Dendritic cell treated with granulocyte-macrophage colony-stimulating factor and Interleukin-4, amounts not matched to agents 40 ng/mL and 50 ng/mL, for 4 days (primary cell): ENCODE data around the gene MPC2.
"Not testable (repeated sequence)": the region's sequence is repeated elsewhere in the genome, so short reads cannot be mapped to it uniquely, and the experiment has no call there.

ENCODE experiments used
- H3K27ac Mint-ChIP-seq: one replicate; pipeline ENCODE4 v1.8.0; 2022; ENCODE audit warnings: mild to moderate bottlenecking, mixed read lengths
- H3K27me3 Mint-ChIP-seq: one replicate; pipeline ENCODE4 v1.8.0; 2022; ENCODE audit warnings: mild to moderate bottlenecking, mixed read lengths
- H3K36me3 Mint-ChIP-seq: one replicate; pipeline ENCODE4 v1.8.0; 2022; ENCODE audit warnings: low read depth, mixed read lengths
- H3K4me1 Mint-ChIP-seq: one replicate; pipeline ENCODE4 v1.8.0; 2022; ENCODE audit warnings: low read depth, mixed read lengths
- H3K4me3 Mint-ChIP-seq: one replicate; pipeline ENCODE4 v1.8.0; 2022; ENCODE audit warnings: mild to moderate bottlenecking, moderate library complexity, mixed read lengths
- H3K9me3 Mint-ChIP-seq: one replicate; pipeline ENCODE4 v1.8.0; 2022; ENCODE audit warnings: mixed read lengths
- intact Hi-C: fragments of 100-400 bp; cut with micrococcal nuclease; formaldehyde crosslinking; loops from one replicate; pipeline ENCODE4 v1.15.0; 2022

MPC2 gene

DNA sequence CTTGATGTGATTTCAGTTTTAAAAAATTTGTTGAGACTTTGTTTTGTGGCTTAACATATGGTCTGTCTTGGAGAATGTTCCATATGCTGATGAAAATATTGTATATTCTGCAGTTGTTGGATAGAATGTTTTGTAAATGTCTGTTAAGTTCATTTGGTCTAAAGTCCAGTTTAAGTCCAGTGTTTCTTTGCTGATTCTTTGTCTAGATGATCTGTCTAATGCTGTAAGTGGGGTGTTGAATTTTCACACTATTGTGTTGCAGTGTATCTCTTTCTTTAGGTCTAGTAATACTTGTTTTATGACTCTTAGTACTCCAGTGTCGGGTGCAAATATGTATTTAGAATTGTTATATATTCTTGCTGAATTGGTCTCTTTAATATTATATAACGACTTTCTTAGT is 10.9 kb upstream of the MPC2 start:
- H3K4me3 Mint-ChIP-seq = no peak overlapping the region
- peaks cover 25% of the 10 kb centered on the region for H3K36me3 Mint-ChIP-seq
- no peaks in the 10 kb centered on the region for H3K27me3 Mint-ChIP-seq
- no peaks in the 10 kb centered on the region for H3K9me3 Mint-ChIP-seq
- H3K27ac Mint-ChIP-seq = no peak overlapping the region
- intact Hi-C loops = no loop called here
- peaks cover 32% of the 10 kb centered on the region for H3K4me1 Mint-ChIP-seq

GRCh38 chr1:167943541-167943940 is 6.7 kb upstream of the MPC2 start:
- H3K27me3 Mint-ChIP-seq = no peaks in the 10 kb centered on the region
- H3K36me3 Mint-ChIP-seq = peaks cover 19% of the 10 kb centered on the region
- H3K4me3 Mint-ChIP-seq = no peak overlapping the region
- intact Hi-C loops = no loop called here
- peaks cover 22% of the 10 kb centered on the region for H3K4me1 Mint-ChIP-seq
- no peaks in the 10 kb centered on the region for H3K9me3 Mint-ChIP-seq
- no peak overlapping the region for H3K27ac Mint-ChIP-seq

GRCh38 chr1:167940264-167940663 is 3.4 kb upstream of the MPC2 start:
- H3K9me3 Mint-ChIP-seq = no peaks in the 10 kb centered on the region
- no peak overlapping the region for H3K27ac Mint-ChIP-seq
- no peak overlapping the region for H3K4me3 Mint-ChIP-seq
- peaks cover 17% of the 10 kb centered on the region for H3K4me1 Mint-ChIP-seq
- intact Hi-C loops = no loop called here
- H3K36me3 Mint-ChIP-seq = peaks cover 40% of the 10 kb centered on the region
- no peaks in the 10 kb centered on the region for H3K27me3 Mint-ChIP-seq

- intact Hi-C loops = loop anchor here (5.0 kb wide), 2 partner anchors 221 to 289 kb away; partner anchors contain the start of gene SFT2D2
- Mint-ChIP-seq H3K27ac (peak overlapping the region; percentile 86), H3K27me3 (no peaks in the 10 kb centered on the region), H3K36me3 (peaks cover 36% of the 10 kb centered on the region), H3K4me3 (peak overlapping the region; percentile 87), H3K9me3 (no peaks in the 10 kb centered on the region), H3K4me1 (peaks cover 33% of the 10 kb centered on the region)
Measured at GRCh38 chr1:167938080-167938636, 1.3 kb upstream of the MPC2 start.

GRCh38 chr1:167937709-167938010 is 788 bp upstream of the MPC2 start:
- Mint-ChIP-seq H3K36me3 (peaks cover 32% of the 10 kb centered on the region), H3K9me3 (no peaks in the 10 kb centered on the region), H3K27me3 (no peaks in the 10 kb centered on the region), H3K4me1 (peaks cover 36% of the 10 kb centered on the region), H3K27ac (peak overlapping the region; percentile 86), H3K4me3 (peak overlapping the region; percentile 87)
- intact Hi-C loops = loop anchor here (2.0 to 5.0 kb wide), 3 partner anchors 220 to 290 kb away; partner anchors contain the start of genes SFT2D2 and TIPRL

DNA sequence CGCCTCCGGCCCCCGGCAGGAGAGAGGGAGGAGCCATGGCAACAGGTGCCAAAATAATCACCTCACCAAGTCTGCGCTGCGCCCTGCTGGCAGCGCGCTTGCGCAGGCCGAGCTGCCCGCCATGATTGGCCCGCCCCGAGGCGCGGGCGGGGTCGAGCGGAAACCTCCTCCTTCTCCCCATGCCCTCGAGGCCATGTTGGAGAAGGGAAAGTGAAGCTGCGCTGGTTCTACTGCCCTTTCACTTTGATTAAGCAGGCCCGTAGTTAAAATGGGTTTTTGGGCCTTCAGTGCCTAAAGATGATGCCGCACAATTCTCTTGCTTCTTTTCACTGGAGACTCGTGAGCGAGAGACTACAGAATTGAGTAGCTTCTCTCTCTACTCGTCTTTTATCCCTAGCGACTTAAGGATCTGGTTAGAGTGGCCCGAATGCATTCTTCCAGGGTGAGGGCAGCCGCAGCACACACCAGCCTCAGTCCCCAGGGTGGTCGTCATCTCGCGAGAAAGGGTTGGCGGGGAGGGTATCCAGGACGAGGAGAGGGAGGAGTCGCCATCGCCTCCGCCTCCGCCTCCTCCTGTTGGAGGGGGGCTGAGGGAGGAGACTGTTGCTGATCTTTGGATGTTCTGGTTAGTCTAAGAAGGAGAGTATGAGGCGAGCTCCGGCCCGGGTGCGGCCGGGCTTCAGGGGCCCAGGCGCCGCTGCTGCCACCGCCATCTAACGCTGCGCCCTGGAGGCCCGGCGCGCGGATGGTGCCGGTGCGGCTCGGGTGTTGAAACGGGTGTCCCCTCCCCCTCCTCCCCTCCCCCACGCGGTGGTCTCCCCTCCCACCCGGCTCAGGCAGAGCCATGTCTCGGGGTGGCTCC is 573 bp downstream of the MPC2 start, which contains the start of gene DCAF6:
DCAF6 (plus strand) TSS at position 616 of the 862 bp plus-strand sequence; CDS start at position 845, 229 bp downstream.
- Mint-ChIP-seq H3K27ac (peak within 1 kb of the TSS; percentile 86), H3K4me1 (peaks cover 39% of the 10 kb centered on the region), H3K27me3 (no peaks in the 10 kb centered on the region), H3K36me3 (peaks cover 25% of the 10 kb centered on the region), H3K4me3 (peak within 1 kb of the TSS; percentile 87), H3K9me3 (no peaks in the 10 kb centered on the region)
- intact Hi-C loops = loop anchor here (2.0 to 5.0 kb wide), 3 partner anchors 219 to 291 kb away; partner anchors contain the start of genes SFT2D2 and TIPRL

- H3K27me3 Mint-ChIP-seq = no peaks in the 10 kb centered on the region
- intact Hi-C loops = loop anchor here (2.0 to 5.0 kb wide), 3 partner anchors 218 to 292 kb away; partner anchors contain the start of genes SFT2D2 and TIPRL
- H3K4me1 Mint-ChIP-seq = peaks cover 39% of the 10 kb centered on the region
- peak overlapping the region; percentile 87 for H3K4me3 Mint-ChIP-seq
- H3K9me3 Mint-ChIP-seq = no peaks in the 10 kb centered on the region
- peak overlapping the region; percentile 86 for H3K27ac Mint-ChIP-seq
- peaks cover 25% of the 10 kb centered on the region for H3K36me3 Mint-ChIP-seq
Measured at GRCh38 chr1:167935216-167936067, 1.4 kb downstream of the MPC2 start.

DNA sequence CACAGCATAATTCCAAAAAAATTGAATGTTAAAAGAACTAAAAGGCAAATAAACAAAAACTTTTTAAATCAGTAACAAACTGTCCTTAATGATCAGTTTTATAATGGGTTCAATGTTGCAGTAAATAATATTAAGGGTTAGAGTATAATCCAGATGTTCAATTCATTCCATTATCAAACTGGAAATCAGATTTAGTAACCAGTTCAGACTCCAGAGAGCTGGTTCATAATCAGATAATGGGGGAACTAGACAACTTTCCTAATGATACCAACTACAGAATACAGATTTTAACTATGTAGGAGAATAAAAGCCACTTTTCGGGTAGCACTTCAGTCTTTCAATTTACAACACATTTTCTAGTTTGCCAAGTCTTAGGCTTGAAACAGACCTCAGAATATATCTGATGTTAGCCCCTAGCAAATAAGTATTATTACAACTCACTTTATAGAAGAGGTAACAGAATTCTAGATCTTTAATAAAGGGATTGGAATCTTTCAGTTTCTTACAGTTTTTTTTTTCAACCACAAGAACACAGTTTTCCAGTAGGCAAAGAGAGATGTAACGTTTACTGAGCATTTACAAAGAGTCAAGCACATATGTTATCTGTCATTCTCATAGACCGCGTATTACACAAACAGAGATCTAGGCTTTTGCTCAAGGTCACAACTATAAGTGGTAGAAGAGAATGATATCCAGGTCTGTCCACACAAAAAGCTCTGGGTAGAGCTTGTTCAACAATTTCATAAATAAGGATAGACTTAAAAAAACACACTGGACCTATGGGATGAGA is 2.3 kb downstream of the MPC2 start:
- intact Hi-C loops = loop anchor here (5.0 kb wide), 2 partner anchors 217 to 293 kb away; partner anchors contain the start of gene SFT2D2
- Mint-ChIP-seq H3K9me3 (no peaks in the 10 kb centered on the region), H3K4me3 (peak overlapping the region; percentile 87), H3K27me3 (no peaks in the 10 kb centered on the region), H3K4me1 (peaks cover 39% of the 10 kb centered on the region), H3K27ac (peak overlapping the region; percentile 86), H3K36me3 (peaks cover 25% of the 10 kb centered on the region)

DNA sequence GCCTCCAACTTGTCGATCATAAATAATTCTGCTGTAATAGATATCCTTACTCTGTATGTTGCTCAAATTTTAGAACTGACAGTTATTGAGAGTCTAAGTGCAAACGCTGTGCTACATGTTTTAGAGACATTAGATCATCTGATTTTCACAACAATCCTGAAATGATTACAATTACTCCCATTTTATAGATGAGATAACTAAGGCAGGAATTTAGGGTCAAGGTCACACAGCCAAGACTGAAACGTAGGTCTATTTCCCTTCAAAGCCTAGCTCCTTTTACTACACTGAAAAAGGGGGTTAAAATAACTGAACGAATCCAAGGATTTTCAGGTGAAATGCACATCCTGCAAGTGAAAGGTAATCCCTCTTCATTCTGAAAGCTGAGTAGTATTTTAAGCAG is 3.1 kb downstream of the MPC2 start:
- H3K27ac Mint-ChIP-seq = no peak overlapping the region
- peaks cover 39% of the 10 kb centered on the region for H3K4me1 Mint-ChIP-seq
- intact Hi-C loops = no loop called here
- peaks cover 25% of the 10 kb centered on the region for H3K36me3 Mint-ChIP-seq
- no peaks in the 10 kb centered on the region for H3K9me3 Mint-ChIP-seq
- H3K27me3 Mint-ChIP-seq = no peaks in the 10 kb centered on the region
- H3K4me3 Mint-ChIP-seq = peak overlapping the region; percentile 9

DNA sequence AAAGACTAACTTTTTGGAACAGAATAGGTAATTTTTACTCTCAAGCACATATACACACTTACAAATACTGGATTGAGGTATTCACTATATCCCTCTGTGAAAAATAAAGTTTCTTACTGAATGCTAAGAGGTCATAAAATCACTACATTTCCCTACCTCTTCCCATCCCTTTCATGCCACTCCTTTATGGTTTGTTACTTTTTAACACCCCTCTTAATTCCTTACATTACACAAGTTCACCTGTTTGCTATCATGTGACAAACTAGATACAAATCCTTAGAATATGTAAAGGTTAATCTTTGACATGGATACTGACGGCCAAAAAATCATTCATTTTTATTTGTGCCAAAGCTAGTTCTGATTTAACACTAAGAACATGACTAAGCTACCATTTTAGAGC is 7.1 kb downstream of the MPC2 start:
- Mint-ChIP-seq H3K27ac (no peak overlapping the region), H3K4me1 (peaks cover 19% of the 10 kb centered on the region), H3K4me3 (no peak overlapping the region), H3K9me3 (no peaks in the 10 kb centered on the region), H3K36me3 (no peaks in the 10 kb centered on the region), H3K27me3 (no peaks in the 10 kb centered on the region)
- intact Hi-C loops = no loop called here

DNA sequence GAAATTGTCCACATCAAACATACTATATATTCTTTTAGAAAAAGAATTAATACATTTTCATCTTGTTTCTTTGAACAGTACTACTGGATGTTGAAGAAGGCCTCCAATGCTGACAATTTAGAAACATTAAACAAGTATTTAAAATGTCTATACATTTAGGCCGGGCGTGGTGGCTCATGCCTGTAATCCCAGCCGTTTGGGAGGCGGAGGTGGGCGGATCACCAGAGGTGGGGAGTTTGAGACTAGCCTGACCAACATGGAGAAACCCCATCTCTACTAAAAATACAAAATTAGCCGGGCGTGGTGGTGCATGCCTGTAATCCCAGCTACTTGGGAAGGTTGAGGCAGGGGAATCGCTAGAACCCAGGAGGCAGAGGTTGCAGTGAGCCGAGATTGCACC is 8.0 kb downstream of the MPC2 start:
- H3K9me3 Mint-ChIP-seq, H3K36me3 Mint-ChIP-seq, intact Hi-C loops, H3K27ac Mint-ChIP-seq, H3K4me3 Mint-ChIP-seq, H3K27me3 Mint-ChIP-seq: not testable (repeated sequence)
- peaks cover 13% of the 10 kb centered on the region for H3K4me1 Mint-ChIP-seq

DNA sequence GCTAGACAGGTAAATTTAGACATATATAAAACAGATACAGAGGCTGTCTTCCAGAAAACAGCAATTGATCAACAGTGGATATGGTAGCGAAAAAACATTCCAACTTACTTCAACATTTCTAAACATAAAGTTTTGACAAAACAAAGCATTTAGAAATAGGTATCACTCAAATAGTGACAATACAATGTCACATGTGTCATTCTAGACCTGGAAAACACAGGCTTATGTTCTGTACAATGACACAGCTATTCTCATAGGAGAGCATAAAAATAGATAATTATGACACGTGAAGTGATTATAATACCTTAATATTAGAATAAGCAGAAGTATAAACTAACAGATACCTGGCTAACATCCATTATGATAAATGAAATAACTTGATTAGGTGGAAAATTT is 8.4 kb downstream of the MPC2 start:
- peaks cover 10% of the 10 kb centered on the region for H3K4me1 Mint-ChIP-seq
- H3K27ac Mint-ChIP-seq = no peak overlapping the region
- no peaks in the 10 kb centered on the region for H3K27me3 Mint-ChIP-seq
- H3K4me3 Mint-ChIP-seq = no peak overlapping the region
- intact Hi-C loops = no loop called here
- peaks cover 2% of the 10 kb centered on the region for H3K36me3 Mint-ChIP-seq
- no peaks in the 10 kb centered on the region for H3K9me3 Mint-ChIP-seq

- no peaks in the 10 kb centered on the region for H3K27me3 Mint-ChIP-seq
- H3K4me3 Mint-ChIP-seq = no peak overlapping the region
- H3K4me1 Mint-ChIP-seq = peaks cover 11% of the 10 kb centered on the region
- peaks cover 10% of the 10 kb centered on the region for H3K36me3 Mint-ChIP-seq
- H3K27ac Mint-ChIP-seq = no peak overlapping the region
- H3K9me3 Mint-ChIP-seq = no peaks in the 10 kb centered on the region
- intact Hi-C loops = no loop called here
Measured at GRCh38 chr1:167927046-167927754, 9.7 kb downstream of the MPC2 start.
